K562 (cell line): ENCODE results near the gene CCR2. TPM values are rescaled to one million over a fixed set of nuclear protein-coding genes. Genes with fewer than 3 reads are reported as not detected.

Experiments
- CREB3 ChIP-seq: fragments of 450-650 bp; conservative IDR thresholded peaks from 2 replicates; pipeline ENCODE4 v1.6.1; 2016; ENCODE audit warnings: missing genetic modification characterization, low read depth, mild to moderate bottlenecking, missing compliant biosample characterization, moderate library complexity
- CSDE1 ChIP-seq, 2 experiments: fragments of 450-650 bp; IDR thresholded peaks; 2 replicates each; pipeline ENCODE4 v1.6.1; 2016; ENCODE audit warnings: mild to moderate bottlenecking in 1 of 2
- FOS ChIP-seq: IDR thresholded peaks from 3 replicates; pipeline ENCODE4 v1.6.1; 2011; ENCODE audit not compliant: insufficient read length; ENCODE audit errors: extremely low read depth
- FOXA3 ChIP-seq, 2 experiments: fragments of 450-650 bp in 1 of 2; sonication (generic) in 1 of 2; formaldehyde crosslinking; IDR thresholded peaks in 1 of 2; conservative IDR thresholded peaks in 1 of 2; 2 replicates each; pipeline versions ENCODE4 v1.4.0 to v1.8.0; 2020 to 2022; ENCODE audit warnings: mild to moderate bottlenecking in 2 of 2, missing genetic modification reagents in 1 of 2
- MEF2A ChIP-seq: IDR thresholded peaks from 2 replicates; pipeline ENCODE4 v1.6.1; 2011; ENCODE audit warnings: low read depth, mild to moderate bottlenecking, low read length, moderate library complexity; ENCODE audit not compliant: control insufficient read depth
- MIER1 ChIP-seq: fragments of 450-650 bp; IDR thresholded peaks from 2 replicates; pipeline ENCODE4 v1.6.1; 2016; ENCODE audit warnings: antibody characterized with exemption, mild to moderate bottlenecking, low read depth
- NR2F6 ChIP-seq: fragments of 450-650 bp; formaldehyde crosslinking; IDR thresholded peaks from 2 replicates; pipeline ENCODE4 v1.4.0; 2020; ENCODE audit warnings: mild to moderate bottlenecking
- POLR2H ChIP-seq: IDR thresholded peaks from 2 replicates; pipeline ENCODE4 v1.6.1; 2016; ENCODE audit warnings: missing genetic modification characterization, low read depth, mild to moderate bottlenecking, control low read depth, missing compliant biosample characterization, moderate library complexity
- SIX5 ChIP-seq, 2 experiments: IDR thresholded peaks; 2 replicates each; pipeline ENCODE4 v1.6.1; 2011; ENCODE audit warnings: low read length in 2 of 2, borderline replicate concordance in 1 of 2, low read depth in 1 of 2, mild to moderate bottlenecking in 1 of 2, moderate library complexity in 1 of 2; ENCODE audit not compliant: insufficient read depth in 1 of 2
- SOX6 ChIP-seq: fragments of 450-650 bp; IDR thresholded peaks from 2 replicates; pipeline ENCODE4 v1.6.1; 2014; ENCODE audit warnings: mild to moderate bottlenecking
- ZBTB11 ChIP-seq, 3 experiments: fragments of 200-800 bp in 1 of 3; fragments of 250-450 bp in 1 of 3; fragments of 450-650 bp in 1 of 3; sonication (Bioruptor Pico) in 1 of 3; sonication (Bioruptor generic) in 1 of 3; formaldehyde crosslinking in 1 of 3; IDR thresholded peaks; 2 replicates each; pipeline versions ENCODE4 v1.6.1 to v1.8.0; 2016 to 2022; ENCODE audit warnings: mild to moderate bottlenecking in 2 of 3, missing genetic modification characterization in 2 of 3, missing compliant biosample characterization in 1 of 3, moderate library complexity in 1 of 3
- ZBTB40 ChIP-seq, 2 experiments: fragments of 450-650 bp in 1 of 2; sonication (generic) in 1 of 2; formaldehyde crosslinking in 1 of 2; IDR thresholded peaks; 2 replicates each; pipeline versions ENCODE4 v1.7.1 to v1.9.0; 2016 to 2022; ENCODE audit warnings: inconsistent platforms in 1 of 2, mild to moderate bottlenecking in 1 of 2, missing genetic modification reagents in 1 of 2
- ZNF3 ChIP-seq: fragments of 250-450 bp; sonication (Bioruptor Pico); IDR thresholded peaks from 2 replicates; pipeline ENCODE4 v1.5.0; 2021; ENCODE audit warnings: mild to moderate bottlenecking, moderate library complexity
- ZNF77 ChIP-seq: fragments of 250-450 bp; sonication (Bioruptor Pico); IDR thresholded peaks from 2 replicates; pipeline ENCODE4 v1.5.0; 2020
- polyA plus RNA-seq, 8 experiments: library from polyadenylated mRNA; depleted of rRNA in 4 of 8; stranded (reverse) in 5 of 8; unstranded in 3 of 8; fragments of >200 nt; fragmentation: Nextera tagmentation in 2 of 8; fragmentation: Illumina TruSeq in 1 of 8; extraction: Ambion mirVana in 2 of 8; extraction: Trizol in 1 of 8; gene quantifications; 2 replicates each; pipeline versions ENCODE4 v1.2.1 to v1.2.3, GENCODE V29; 2011 to 2014; ENCODE audit warnings: inconsistent platforms in 1 of 8, missing spikeins in 1 of 8
- total RNA-seq, 7 experiments: library from RNA; depleted of rRNA in 6 of 7; stranded (reverse); fragments of >200 nt in 6 of 7; fragmentation: Illumina TruSeq in 2 of 7; extraction: Trizol in 2 of 7; gene quantifications; 2 replicates each; pipeline versions ENCODE4 v1.2.1 to v1.2.3, GENCODE V29; 2011 to 2021; ENCODE audit warnings: low replicate concordance in 1 of 7

The CCR2 gene
- total and polyA plus RNA-seq, 9 of the 15 experiments (the other 6 are each of a cell fraction or from before 2014, with no cell fraction given) = not detected

GRCh38 chr3:46386205-46386604 lies 32.3 kb downstream of the CCR2 start (continued):
- no peak for TF ChIP-seq ZBTB40 (IDR thresholded peaks at IDR 0.05)
- no peak for TF ChIP-seq ZBTB40 (CRISPR knock-in tag; IDR thresholded peaks at IDR 0.05)
- no peak for TF ChIP-seq NR2F6
- no peak for TF ChIP-seq CSDE1 (IDR thresholded peaks at IDR 0.05)
- no peak for TF ChIP-seq MIER1
- TF ChIP-seq POLR2H (tag) = no peak
- TF ChIP-seq CREB3 (tag) = no peak
- TF ChIP-seq FOS = no peak
- TF ChIP-seq ZNF77 (CRISPR knock-in tag) = no peak
- TF ChIP-seq MEF2A = no peak
- TF ChIP-seq FOXA3 (CRISPR knock-in tag; conservative IDR thresholded peaks at IDR 0.05 in 1 of 2, IDR thresholded peaks at IDR 0.05 in 1 of 2) = no peak
- no peak for TF ChIP-seq ZBTB11 (CRISPR knock-in tag; IDR thresholded peaks at IDR 0.05)
- no peak for TF ChIP-seq ZNF3 (CRISPR knock-in tag)
- no peak for TF ChIP-seq SIX5 (IDR thresholded peaks at IDR 0.05; ENCODE audit: borderline replicate concordance in 1 of 2, insufficient read depth in 1 of 2, low read depth in 1 of 2, low read length in 2 of 2)
- no peak for TF ChIP-seq SOX6
